Measurements from ENCODE around the gene ANKRD12.

ANKRD12 gene

DNA sequence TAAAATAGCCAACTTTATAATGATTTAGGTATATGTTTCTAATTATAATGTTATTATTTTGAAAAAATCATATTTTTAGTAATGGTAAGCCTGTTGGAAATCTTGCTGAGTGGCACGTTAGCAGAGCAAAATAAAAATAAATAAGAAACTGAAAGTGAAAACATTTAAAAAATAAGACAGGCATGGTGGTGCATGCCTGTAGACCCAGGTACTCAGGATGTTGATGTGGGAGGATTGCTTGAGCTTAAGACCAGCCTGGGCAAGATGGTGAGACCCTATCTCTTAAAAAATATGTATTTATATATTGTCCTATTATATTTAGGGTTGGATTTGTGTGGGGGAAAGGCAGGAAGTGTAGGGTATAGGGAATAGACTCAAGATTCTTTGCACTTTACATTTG, 15.8 kb upstream of the ANKRD12 start:
- no peak overlapping the region for H3K4me3 ChIP-seq (ENCODE audit: low read length)
- TF ChIP-seq ZNF274 (IDR thresholded peaks at IDR 0.05; ENCODE audit: low read depth, low read length): no peak

DNA sequence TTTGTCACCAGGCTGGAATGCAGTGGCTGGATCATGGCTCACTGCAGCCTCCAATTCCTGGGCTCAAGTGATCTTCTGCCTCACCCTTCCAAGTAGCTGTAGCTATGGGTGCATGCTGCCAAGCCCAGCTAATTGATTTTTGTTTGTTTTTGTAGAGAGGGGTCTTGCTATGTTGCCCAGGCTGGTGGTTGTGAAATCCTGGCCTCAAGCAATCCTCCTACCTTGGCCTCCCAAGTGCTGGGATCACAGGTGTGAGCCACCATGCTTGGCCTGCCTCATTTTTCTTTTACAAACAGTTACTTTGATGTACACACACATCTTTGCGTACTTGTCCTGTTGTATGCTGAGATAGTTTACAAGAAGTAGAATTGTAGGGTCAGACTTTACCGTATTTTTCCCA, 13.1 kb upstream of the ANKRD12 start:
- no peak overlapping the region for H3K4me3 ChIP-seq (ENCODE audit: low read length)
- no peak for TF ChIP-seq ZNF274 (IDR thresholded peaks at IDR 0.05; ENCODE audit: low read depth, low read length)

DNA sequence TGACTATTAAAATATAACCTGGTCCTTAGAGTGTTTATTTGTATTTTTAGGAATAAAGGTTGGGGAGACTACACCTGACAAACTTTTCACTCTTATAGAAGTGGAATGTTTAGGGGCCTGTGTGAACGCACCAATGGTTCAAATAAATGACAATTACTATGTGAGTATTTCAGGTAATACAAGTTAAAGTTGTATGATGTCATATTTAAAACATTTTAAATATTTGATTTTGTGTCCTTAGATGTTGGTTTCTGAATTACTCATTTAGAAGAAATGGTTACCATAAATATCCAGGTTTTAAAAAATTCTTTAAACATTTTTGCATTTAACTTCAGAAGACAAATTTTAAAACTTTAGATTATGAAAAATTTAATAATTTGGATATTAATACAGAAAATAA, 11.8 kb upstream of the ANKRD12 start:
- H3K4me3 ChIP-seq (ENCODE audit: low read length): no peak overlapping the region
- no peak for TF ChIP-seq ZNF274 (IDR thresholded peaks at IDR 0.05; ENCODE audit: low read depth, low read length)

DNA sequence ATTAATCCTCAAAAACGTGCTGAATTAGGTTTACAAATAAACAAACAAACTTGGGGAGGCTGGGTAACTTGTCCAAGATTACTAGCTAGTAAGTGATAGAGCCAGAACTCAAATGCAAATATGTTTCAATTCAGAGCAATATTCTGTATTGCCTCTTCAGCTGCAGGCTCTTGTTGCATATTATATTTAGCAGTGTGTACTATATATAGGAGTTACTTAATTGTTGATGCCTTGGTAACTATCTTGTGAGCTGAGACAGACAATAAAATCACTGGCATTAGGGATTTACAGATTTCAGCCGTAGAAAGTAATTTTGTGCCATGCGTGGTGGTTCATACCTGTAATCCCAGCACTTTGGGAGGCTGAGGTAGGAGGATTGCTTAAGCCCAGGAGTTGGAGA, 10.2 kb upstream of the ANKRD12 start:
- no peak overlapping the region for H3K4me3 ChIP-seq (ENCODE audit: low read length)
- TF ChIP-seq ZNF274 (IDR thresholded peaks at IDR 0.05; ENCODE audit: low read depth, low read length): no peak

DNA sequence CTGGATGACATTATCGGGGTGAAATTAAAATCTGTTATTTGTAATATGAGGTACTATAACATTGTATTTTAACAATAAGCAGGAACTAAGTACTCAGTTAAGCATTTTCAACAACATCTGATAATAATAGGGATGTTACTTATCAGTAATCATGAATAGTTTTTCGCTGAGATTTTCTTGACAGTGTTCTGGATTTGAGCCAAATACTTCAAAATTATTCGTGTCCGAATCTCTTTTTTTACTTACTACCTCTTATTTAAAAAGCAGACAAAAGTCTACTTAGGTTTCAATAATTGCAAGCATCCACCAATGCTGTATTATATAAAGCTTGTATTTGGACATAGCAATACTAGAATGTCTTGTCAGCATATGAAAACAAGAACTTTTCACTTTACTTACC, 6.4 kb upstream of the ANKRD12 start:
- no peak overlapping the region for H3K4me3 ChIP-seq (ENCODE audit: low read length)
- TF ChIP-seq ZNF274 (IDR thresholded peaks at IDR 0.05; ENCODE audit: low read depth, low read length): no peak

DNA sequence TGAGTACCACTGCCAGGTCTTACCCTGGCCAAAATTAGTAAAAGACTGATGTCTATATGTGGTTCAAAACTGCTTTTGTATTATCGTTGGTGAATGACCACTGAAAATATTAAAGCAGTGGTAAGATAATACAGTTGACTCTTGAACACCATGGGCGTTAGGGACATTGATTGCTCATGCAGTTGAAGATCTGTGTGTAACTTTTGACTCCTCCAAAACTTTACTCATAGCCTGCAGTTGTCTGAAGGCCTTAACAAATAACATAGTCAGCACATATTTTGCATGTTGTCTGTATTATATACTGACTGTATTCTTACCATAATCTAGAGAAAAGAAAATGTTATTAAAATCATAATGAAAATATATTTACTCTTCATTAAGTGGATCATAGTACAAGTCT, 5.8 kb upstream of the ANKRD12 start:
- no peak for TF ChIP-seq ZNF274 (IDR thresholded peaks at IDR 0.05; ENCODE audit: low read depth, low read length)
- no peak overlapping the region for H3K4me3 ChIP-seq (ENCODE audit: low read length)

DNA sequence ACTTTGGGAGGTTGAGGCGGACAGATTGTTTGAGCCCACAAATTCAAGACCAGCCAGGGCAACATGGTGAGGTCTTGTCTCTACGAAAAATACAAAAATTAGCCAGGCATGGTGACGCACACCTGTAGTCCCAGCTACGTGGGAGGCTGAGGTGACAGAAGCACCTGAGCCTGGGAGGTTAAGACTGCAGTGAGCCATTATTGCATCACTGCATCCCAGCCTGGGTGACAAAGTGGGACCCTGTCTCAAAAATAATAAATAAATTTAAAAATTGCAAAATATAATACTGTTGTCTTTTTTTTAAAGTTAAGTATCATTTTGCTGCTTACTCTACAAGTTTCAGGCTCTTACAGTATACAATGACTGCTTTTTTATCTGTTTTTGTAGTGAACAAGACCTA, 4.0 kb upstream of the ANKRD12 start:
- TF ChIP-seq ZNF274 (IDR thresholded peaks at IDR 0.05; ENCODE audit: low read depth, low read length): no peak

DNA sequence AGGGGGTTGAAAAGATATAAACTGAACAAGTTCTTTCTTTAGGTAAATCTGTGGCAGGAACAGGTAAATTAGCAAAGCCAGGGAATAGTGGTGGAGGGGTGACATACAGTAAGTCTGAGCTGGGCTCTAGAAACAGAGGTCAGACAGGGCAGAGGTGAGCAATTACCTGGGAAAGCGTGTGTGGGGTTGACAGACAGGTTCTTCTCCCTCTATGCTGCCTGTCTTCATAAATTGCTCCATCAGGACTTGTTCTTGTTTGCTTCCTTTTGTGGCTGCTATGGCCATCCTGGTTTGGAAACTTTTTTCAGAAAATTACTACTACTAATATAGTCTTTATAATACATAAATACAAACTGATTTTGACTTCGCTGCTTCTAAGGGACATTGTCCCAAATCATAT, 3.4 kb upstream of the ANKRD12 start:
- no peak for TF ChIP-seq ZNF274 (IDR thresholded peaks at IDR 0.05; ENCODE audit: low read depth, low read length)

More for the DNA sequence above, 4.0 kb upstream of the ANKRD12 start:
- H3K4me3 ChIP-seq (ENCODE audit: low read length): no peak overlapping the region

DNA sequence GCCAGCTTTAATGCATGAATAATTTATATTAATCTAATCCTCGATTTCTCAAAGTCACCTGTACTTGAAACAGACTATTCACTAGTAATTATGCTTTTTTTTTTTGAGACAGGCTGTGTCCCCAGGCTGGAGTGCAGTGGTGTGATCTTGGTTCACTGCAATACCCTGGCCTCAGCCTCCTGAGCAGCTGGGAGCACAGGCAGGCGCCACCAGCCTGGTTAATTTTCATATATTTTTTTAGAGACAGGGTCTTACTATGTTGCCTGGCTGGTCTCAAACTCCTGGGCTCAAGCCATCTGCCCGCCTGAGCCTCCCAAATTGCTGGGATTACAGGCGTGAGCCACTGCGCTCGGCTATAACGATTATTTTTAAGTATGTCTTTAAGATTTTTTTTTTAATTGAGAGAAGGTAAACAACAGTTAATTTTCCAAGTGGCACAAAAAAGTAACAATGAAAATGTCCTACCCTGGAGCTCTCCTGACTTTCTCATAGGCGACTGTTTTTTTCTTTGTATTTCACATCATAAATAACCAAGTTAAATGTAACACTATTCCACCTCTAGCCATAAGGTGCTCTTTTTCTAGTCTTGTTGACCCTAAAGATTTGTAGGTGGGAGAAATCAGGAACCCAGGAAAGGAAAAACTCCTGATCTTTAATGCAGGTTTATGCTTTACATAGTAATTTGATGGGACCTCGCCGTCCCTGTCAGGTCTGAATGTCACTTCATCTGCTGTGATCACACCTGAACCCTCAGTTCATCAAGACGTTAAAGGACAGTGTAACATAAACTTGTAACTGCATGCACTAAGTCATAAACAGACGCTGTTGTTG, 1.3 kb upstream of the ANKRD12 start:
- no peak for TF ChIP-seq ZNF274 (IDR thresholded peaks at IDR 0.05; ENCODE audit: low read depth, low read length)
- peak overlapping the region; percentile 76 for H3K4me3 ChIP-seq (ENCODE audit: low read length)

More for the DNA sequence above, 3.4 kb upstream of the ANKRD12 start:
- H3K4me3 ChIP-seq (ENCODE audit: low read length): no peak overlapping the region

DNA sequence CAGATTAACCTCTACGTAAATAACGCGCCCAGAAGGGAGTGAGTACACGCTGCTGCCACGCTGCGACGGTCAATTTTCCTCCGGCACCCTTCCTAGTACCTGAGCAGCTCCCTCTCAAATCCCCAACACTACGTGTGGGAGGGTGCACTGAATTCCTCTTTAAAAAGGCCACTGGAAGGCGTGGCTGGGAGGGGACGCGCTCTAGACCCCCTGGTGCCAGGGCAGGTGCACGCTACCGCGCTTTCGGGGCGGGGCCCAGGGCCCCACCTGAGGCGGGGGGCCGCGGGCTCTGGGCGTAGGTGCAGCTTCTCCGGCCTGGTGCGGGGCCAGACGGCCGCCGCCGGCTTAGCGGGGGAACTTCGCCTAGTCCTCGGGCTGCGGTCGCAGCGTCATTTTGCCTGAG, 668 bp upstream of the ANKRD12 start:
- TF ChIP-seq ZNF274 (IDR thresholded peaks at IDR 0.05; ENCODE audit: low read depth, low read length): no peak

DNA sequence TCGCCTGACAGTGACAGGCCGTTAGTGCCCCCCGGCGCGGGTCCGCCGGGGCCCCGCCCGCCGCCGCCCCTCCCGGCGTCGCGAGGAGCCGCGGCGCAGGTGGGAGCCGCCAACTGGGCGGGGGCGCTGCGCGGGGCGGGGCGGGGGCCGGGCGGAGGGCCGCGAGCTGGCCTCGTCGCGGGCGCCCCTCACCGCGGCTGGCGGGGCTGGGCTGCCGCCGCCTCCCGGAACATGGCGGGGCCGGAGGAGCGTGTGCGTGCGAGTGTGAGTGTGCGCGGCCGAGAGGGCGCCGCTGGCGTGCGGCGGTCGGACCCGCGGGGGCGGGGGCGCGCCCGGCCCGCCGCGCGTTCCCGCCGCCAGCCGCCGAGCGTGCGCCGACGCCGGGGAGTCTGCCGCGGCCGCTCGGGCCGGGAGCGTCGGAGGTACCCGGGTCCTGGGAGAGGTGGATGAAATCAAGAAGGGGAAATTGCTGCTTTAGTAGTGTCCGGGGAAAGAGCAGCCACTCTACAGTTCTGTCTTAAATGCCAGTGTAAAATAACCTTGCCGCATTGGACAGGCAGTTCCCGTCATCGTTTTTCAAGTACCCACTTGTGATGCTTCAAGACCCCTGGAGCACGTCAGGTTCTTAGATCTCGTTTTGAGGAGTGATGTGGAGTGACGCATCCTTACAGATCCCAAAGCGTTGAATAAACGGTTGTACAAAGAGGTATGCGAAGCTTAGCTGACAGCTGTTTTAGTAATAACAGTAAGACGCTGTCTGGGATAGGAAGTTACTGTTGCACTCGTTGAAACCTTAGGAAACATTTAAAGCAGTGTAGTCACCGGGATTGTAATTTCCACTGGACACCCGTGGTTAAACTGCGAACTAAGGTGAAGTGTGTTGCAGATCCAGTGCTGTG, 836 bp downstream of the ANKRD12 start:
- H3K4me3 ChIP-seq (ENCODE audit: low read length): peak overlapping the region; percentile 100

More for the DNA sequence above, 668 bp upstream of the ANKRD12 start:
- H3K4me3 ChIP-seq (ENCODE audit: low read length): peak overlapping the region; percentile 76

DNA sequence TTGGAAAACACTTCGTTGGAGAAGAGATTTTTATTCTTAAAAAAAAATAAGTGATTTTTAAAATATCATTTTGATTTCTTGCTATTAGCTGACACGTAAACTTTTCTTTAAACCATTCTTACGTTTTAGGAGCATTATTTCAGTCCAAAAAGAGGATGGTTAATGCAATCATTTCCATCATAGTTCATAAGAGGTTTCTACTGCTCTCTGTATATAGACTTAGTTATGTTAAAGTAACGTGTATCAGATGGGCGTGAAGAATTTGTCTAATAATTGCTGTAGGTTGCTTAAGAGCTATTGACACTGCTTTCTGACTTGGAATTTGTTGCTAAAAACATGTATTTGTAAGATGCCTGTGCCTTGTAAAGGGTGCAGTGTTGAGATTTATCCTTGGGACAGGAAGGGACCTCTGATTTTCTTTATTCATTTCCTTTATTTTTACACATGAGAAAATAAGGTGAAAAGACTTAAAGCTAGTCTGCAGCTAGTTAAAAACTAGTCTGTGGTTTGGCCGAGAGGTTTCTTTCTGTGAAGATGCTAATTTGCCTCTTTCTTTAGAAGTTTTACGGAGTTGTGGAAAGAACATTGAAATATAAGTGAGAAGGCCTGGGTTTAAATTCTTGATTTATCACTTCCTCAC, 2.9 kb downstream of the ANKRD12 start:
- peak overlapping the region; percentile 15; the same call in 1 of the 2 replicates for H3K4me3 ChIP-seq (ENCODE audit: low read length)

More for the DNA sequence above, 836 bp downstream of the ANKRD12 start:
- no peak for TF ChIP-seq ZNF274 (IDR thresholded peaks at IDR 0.05; ENCODE audit: low read depth, low read length)

DNA sequence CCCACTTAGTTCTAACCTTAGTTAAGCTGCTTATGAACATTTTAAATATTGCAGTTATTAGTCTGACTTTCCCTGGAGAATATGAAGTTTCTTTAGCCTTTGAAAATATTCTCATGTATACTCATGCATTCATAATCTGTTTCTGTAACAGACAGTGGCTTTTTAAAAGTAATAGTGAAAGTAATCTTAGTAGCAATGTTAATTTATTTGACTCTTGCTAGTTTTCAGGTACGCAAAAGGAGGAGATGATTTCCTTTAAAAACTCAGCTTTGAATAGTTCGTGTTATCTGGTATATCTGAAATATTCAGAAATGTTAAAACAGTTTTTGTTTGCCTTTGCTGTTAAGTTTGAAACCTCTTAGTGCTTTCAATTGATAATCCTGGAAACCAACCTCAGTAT, 3.8 kb downstream of the ANKRD12 start:
- H3K4me3 ChIP-seq (ENCODE audit: low read length): peak overlapping the region; percentile 30; the same call in 1 of the 2 replicates
- no peak for TF ChIP-seq ZNF274 (IDR thresholded peaks at IDR 0.05; ENCODE audit: low read depth, low read length)

More for the DNA sequence above, 2.9 kb downstream of the ANKRD12 start:
- no peak for TF ChIP-seq ZNF274 (IDR thresholded peaks at IDR 0.05; ENCODE audit: low read depth, low read length)

DNA sequence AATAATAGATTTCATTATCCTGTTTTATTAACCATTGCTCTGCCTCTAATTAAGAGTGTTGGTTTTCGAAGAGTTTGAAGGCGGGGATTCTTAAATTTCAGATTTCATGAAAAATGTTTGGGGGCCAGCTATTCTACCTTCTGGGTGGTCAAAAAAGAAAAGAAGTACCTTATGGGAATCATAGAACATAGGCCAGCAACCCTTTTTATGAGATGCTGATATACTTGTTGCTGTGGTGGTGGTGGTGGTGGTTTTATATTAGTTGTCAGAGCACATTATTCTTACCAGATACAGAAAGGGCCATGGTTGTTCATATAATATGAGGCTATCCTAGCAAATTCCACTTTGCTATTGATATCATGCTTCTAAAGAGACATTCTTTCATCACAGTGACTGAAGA, 4.4 kb downstream of the ANKRD12 start:
- peak overlapping the region; percentile 30; the same call in 1 of the 2 replicates for H3K4me3 ChIP-seq (ENCODE audit: low read length)
- TF ChIP-seq ZNF274 (IDR thresholded peaks at IDR 0.05; ENCODE audit: low read depth, low read length): no peak
